Keratinocyte (primary cell): Measurements from ENCODE around the gene GARNL3.

ENCODE experiments used
- EZH2 ChIP-seq: IDR thresholded peaks from one replicate; pipeline ENCODE4 v1.6.1; 2012; ENCODE audit warnings: inconsistent platforms, mild to moderate bottlenecking, low read length, moderate library complexity
- TF ChIP-seq, protein P1 (sequence below), 3 experiments: IDR thresholded peaks in 1 of 3; conservative IDR thresholded peaks in 1 of 3; optimal IDR thresholded peaks in 1 of 3; 2 replicates in 2 of 3; 3 replicates in 1 of 3; pipeline versions ENCODE3 to v1.5.1; 2011; ENCODE audit warnings: low read length in 3 of 3, mild to moderate bottlenecking in 3 of 3, moderate library complexity in 2 of 3, control low read depth in 1 of 3, inconsistent platforms in 1 of 3; ENCODE audit not compliant: insufficient read depth in 2 of 3; ENCODE audit errors: extremely low read depth in 1 of 3

DNA sequence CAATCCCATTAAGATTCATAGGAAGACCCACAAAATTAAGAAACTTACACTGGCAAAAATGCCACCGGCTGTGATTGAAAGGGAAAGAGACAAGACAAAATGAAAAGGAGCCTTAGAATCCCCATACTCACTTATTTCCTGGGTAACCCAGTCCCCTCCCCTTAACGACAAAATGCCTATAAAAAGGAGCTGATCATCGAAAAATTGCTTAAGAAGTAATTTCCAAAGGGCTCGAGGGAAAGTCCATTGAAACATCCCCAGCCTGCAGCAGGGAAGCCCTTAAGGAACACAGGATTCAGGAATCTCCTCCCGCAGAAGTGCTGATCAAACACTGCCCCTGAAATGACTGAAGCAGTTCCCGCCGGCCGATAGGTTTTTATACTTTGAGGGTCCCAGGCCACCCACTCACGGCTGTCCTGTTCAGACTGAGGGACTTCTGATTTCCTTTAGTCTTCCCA is 158.9 kb downstream of the GARNL3 start:
- TF ChIP-seq, protein P1, sequence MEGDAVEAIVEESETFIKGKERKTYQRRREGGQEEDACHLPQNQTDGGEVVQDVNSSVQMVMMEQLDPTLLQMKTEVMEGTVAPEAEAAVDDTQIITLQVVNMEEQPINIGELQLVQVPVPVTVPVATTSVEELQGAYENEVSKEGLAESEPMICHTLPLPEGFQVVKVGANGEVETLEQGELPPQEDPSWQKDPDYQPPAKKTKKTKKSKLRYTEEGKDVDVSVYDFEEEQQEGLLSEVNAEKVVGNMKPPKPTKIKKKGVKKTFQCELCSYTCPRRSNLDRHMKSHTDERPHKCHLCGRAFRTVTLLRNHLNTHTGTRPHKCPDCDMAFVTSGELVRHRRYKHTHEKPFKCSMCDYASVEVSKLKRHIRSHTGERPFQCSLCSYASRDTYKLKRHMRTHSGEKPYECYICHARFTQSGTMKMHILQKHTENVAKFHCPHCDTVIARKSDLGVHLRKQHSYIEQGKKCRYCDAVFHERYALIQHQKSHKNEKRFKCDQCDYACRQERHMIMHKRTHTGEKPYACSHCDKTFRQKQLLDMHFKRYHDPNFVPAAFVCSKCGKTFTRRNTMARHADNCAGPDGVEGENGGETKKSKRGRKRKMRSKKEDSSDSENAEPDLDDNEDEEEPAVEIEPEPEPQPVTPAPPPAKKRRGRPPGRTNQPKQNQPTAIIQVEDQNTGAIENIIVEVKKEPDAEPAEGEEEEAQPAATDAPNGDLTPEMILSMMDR (optimal IDR thresholded peaks at IDR 0.05 in 1 of 3, IDR thresholded peaks at IDR 0.05 in 1 of 3, conservative IDR thresholded peaks at IDR 0.05 in 1 of 3; ENCODE audit: extremely low read depth in 1 of 3, insufficient read depth in 2 of 3, low read length in 3 of 3): no peak
- TF ChIP-seq EZH2: no peak
